K562 (cell line): ENCODE results near the gene NCOA4. TPM values are rescaled to one million over a fixed set of nuclear protein-coding genes. Genes with fewer than 3 reads are reported as not detected.

Experiments used
- DMBX1 ChIP-seq: fragments of 250-450 bp; sonication (Bioruptor Pico); IDR thresholded peaks from 2 replicates; pipeline ENCODE4 v1.8.0; 2022; ENCODE audit warnings: inconsistent platforms, mild to moderate bottlenecking, moderate library complexity, borderline replicate concordance
- HNRNPUL1 ChIP-seq: fragments of 200-400 bp; formaldehyde crosslinking; IDR thresholded peaks from 2 replicates; pipeline ENCODE4 v1.6.1; 2017; ENCODE audit warnings: low read length
- MAZ ChIP-seq, 2 experiments: fragments of 450-650 bp in 1 of 2; sonication (generic) in 1 of 2; formaldehyde crosslinking; IDR thresholded peaks in 1 of 2; conservative IDR thresholded peaks in 1 of 2; 2 replicates each; pipeline versions ENCODE4 v1.4.0 to v1.5.0; 2020; ENCODE audit warnings: mild to moderate bottlenecking in 1 of 2, missing genetic modification reagents in 1 of 2
- NFE2 ChIP-seq: IDR thresholded peaks from 2 replicates; pipeline ENCODE4 v1.6.1; 2014; ENCODE audit warnings: antibody characterized with exemption, low read depth
- SIN3A ChIP-seq, 2 experiments: fragments of 150-350 bp in 1 of 2; IDR thresholded peaks; 2 replicates each; pipeline ENCODE4 v1.6.1; 2011 to 2016; ENCODE audit warnings: borderline replicate concordance in 2 of 2, low read depth in 2 of 2, low read length in 2 of 2, mild to moderate bottlenecking in 2 of 2, moderate library complexity in 2 of 2; ENCODE audit not compliant: control insufficient read depth in 1 of 2
- polyA plus RNA-seq, 8 experiments: library from polyadenylated mRNA; depleted of rRNA in 4 of 8; stranded (reverse) in 5 of 8; unstranded in 3 of 8; fragments of >200 nt; fragmentation: Nextera tagmentation in 2 of 8; fragmentation: Illumina TruSeq in 1 of 8; extraction: Ambion mirVana in 2 of 8; extraction: Trizol in 1 of 8; gene quantifications; 2 replicates each; pipeline versions ENCODE4 v1.2.1 to v1.2.3, GENCODE V29; 2011 to 2014; ENCODE audit warnings: inconsistent platforms in 1 of 8, missing spikeins in 1 of 8
- total RNA-seq, 7 experiments: library from RNA; depleted of rRNA in 6 of 7; stranded (reverse); fragments of >200 nt in 6 of 7; fragmentation: Illumina TruSeq in 2 of 7; extraction: Trizol in 2 of 7; gene quantifications; 2 replicates each; pipeline versions ENCODE4 v1.2.1 to v1.2.3, GENCODE V29; 2011 to 2021; ENCODE audit warnings: low replicate concordance in 1 of 7
- TF ChIP-seq, protein P1 (sequence below), 2 experiments: fragments of 450-650 bp; formaldehyde crosslinking in 1 of 2; IDR thresholded peaks; 2 replicates each; pipeline versions ENCODE4 v1.4.0 to v1.6.1; 2014 to 2020; ENCODE audit warnings: mild to moderate bottlenecking in 2 of 2, borderline replicate concordance in 1 of 2, low read depth in 1 of 2
- TF ChIP-seq, protein P2 (sequence below): sonication (generic); formaldehyde crosslinking; IDR thresholded peaks from 2 replicates; pipeline ENCODE4 v1.4.0; 2020; ENCODE audit warnings: mild to moderate bottlenecking, missing genetic modification reagents
- TF ChIP-seq, protein P3 (sequence below): IDR thresholded peaks from 2 replicates; pipeline ENCODE4 v1.6.1; 2016; ENCODE audit warnings: missing genetic modification characterization, missing compliant biosample characterization
- TF ChIP-seq, protein P4 (sequence below), 2 experiments: IDR thresholded peaks in 1 of 2; conservative IDR thresholded peaks in 1 of 2; 2 replicates each; pipeline ENCODE4 v1.6.1; 2016; ENCODE audit warnings: low read depth in 2 of 2, mild to moderate bottlenecking in 1 of 2, missing compliant biosample characterization in 1 of 2, missing genetic modification characterization in 1 of 2, moderate library complexity in 1 of 2

NCOA4 gene
- total and polyA plus RNA-seq, 9 of the 15 experiments (the other 6 are each of a cell fraction or from before 2014, with no cell fraction given) = 89.8 to 283 (median 181) TPM

DNA sequence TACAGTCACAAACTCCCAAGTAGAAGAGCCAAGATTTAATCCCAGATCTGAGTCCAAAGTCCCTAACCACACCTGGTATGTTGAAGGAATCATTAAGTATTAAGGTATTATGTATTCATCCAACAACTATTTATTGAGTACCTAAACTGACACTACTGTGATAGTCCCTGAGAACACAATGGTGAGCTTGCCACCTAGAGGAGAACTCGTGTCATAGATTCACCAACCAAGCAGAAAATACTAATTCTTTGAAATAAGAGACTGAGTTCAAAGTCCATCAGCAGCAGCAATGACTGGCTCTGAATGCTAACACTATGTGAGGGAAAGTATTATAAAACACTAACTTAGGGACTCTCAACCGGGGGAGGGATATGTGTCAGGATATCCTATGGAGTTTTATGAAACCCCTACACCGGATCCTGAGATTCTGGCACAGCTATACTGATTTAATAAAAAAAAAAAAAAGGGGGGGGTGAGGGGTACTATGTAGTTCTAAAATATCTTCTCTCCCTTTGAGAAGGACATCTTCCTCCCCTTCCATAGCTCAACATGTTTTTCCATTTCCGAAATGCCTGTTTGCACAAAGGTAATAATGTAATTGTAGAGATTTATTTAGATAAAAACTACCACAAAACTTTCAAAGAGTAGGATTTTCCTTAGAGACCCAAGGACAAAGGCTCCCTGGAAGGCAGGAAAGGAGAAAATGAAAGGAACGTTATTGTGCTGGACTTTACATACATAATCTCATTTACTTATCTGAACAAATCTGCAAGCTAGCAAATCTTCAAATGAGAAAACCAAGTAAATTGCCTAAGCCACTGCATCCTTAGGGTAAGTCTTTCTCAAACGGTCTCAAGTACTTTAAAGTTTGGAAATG, 1.6 kb downstream of the NCOA4 start (continued):
- TF ChIP-seq, protein P1, sequence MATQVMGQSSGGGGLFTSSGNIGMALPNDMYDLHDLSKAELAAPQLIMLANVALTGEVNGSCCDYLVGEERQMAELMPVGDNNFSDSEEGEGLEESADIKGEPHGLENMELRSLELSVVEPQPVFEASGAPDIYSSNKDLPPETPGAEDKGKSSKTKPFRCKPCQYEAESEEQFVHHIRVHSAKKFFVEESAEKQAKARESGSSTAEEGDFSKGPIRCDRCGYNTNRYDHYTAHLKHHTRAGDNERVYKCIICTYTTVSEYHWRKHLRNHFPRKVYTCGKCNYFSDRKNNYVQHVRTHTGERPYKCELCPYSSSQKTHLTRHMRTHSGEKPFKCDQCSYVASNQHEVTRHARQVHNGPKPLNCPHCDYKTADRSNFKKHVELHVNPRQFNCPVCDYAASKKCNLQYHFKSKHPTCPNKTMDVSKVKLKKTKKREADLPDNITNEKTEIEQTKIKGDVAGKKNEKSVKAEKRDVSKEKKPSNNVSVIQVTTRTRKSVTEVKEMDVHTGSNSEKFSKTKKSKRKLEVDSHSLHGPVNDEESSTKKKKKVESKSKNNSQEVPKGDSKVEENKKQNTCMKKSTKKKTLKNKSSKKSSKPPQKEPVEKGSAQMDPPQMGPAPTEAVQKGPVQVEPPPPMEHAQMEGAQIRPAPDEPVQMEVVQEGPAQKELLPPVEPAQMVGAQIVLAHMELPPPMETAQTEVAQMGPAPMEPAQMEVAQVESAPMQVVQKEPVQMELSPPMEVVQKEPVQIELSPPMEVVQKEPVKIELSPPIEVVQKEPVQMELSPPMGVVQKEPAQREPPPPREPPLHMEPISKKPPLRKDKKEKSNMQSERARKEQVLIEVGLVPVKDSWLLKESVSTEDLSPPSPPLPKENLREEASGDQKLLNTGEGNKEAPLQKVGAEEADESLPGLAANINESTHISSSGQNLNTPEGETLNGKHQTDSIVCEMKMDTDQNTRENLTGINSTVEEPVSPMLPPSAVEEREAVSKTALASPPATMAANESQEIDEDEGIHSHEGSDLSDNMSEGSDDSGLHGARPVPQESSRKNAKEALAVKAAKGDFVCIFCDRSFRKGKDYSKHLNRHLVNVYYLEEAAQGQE (IDR thresholded peaks at IDR 0.05; ENCODE audit: borderline replicate concordance) = peak; percentile 69; the same call in 1 of the 2 replicates
- TF ChIP-seq, protein P1 (CRISPR knock-in tag; IDR thresholded peaks at IDR 0.05; ENCODE audit: low read depth) = no peak
- TF ChIP-seq HNRNPUL1 (no peak), SIN3A (IDR thresholded peaks at IDR 0.05; ENCODE audit: borderline replicate concordance in 2 of 2, control insufficient read depth in 1 of 2, low read depth in 2 of 2, low read length in 2 of 2) (no peak), DMBX1 (CRISPR knock-in tag) (no peak), MAZ (CRISPR knock-in tag; conservative IDR thresholded peaks at IDR 0.05 in 1 of 2, IDR thresholded peaks at IDR 0.05 in 1 of 2) (no peak), NFE2 (no peak)
- TF ChIP-seq, protein P2, sequence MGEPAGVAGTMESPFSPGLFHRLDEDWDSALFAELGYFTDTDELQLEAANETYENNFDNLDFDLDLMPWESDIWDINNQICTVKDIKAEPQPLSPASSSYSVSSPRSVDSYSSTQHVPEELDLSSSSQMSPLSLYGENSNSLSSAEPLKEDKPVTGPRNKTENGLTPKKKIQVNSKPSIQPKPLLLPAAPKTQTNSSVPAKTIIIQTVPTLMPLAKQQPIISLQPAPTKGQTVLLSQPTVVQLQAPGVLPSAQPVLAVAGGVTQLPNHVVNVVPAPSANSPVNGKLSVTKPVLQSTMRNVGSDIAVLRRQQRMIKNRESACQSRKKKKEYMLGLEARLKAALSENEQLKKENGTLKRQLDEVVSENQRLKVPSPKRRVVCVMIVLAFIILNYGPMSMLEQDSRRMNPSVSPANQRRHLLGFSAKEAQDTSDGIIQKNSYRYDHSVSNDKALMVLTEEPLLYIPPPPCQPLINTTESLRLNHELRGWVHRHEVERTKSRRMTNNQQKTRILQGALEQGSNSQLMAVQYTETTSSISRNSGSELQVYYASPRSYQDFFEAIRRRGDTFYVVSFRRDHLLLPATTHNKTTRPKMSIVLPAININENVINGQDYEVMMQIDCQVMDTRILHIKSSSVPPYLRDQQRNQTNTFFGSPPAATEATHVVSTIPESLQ = no peak
- TF ChIP-seq, protein P3, sequence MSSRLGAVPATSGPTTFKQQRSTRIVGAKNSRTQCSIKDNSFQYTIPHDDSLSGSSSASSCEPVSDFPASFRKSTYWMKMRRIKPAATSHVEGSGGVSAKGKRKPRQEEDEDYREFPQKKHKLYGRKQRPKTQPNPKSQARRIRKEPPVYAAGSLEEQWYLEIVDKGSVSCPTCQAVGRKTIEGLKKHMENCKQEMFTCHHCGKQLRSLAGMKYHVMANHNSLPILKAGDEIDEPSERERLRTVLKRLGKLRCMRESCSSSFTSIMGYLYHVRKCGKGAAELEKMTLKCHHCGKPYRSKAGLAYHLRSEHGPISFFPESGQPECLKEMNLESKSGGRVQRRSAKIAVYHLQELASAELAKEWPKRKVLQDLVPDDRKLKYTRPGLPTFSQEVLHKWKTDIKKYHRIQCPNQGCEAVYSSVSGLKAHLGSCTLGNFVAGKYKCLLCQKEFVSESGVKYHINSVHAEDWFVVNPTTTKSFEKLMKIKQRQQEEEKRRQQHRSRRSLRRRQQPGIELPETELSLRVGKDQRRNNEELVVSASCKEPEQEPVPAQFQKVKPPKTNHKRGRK = no peak
- TF ChIP-seq, protein P4, sequence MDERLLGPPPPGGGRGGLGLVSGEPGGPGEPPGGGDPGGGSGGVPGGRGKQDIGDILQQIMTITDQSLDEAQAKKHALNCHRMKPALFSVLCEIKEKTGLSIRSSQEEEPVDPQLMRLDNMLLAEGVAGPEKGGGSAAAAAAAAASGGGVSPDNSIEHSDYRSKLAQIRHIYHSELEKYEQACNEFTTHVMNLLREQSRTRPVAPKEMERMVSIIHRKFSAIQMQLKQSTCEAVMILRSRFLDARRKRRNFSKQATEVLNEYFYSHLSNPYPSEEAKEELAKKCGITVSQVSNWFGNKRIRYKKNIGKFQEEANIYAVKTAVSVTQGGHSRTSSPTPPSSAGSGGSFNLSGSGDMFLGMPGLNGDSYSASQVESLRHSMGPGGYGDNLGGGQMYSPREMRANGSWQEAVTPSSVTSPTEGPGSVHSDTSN (CRISPR knock-in tag; IDR thresholded peaks at IDR 0.05; ENCODE audit: low read depth) = no peak
- TF ChIP-seq, protein P4 (tag; conservative IDR thresholded peaks at IDR 0.05; ENCODE audit: low read depth) = no peak
